Measurements from ENCODE around the gene BMAL1. TPM values are rescaled to one million over a fixed set of nuclear protein-coding genes. Genes with fewer than 3 reads are reported as not detected.

The BMAL1 gene
- total and polyA plus RNA-seq, 2 donors (not counting 3 experiments of a cell fraction or from before 2014, with no cell fraction given) = 5.8 to 10.1 TPM

GRCh38 chr11:13289081-13289480 lies 11.5 kb downstream of the BMAL1 start:
- no TSS peak for BruUV-seq (replicated peaks)
- ChIA-PET POLR2A (no interaction called here), CTCF (no interaction called here)
- Histone ChIP-seq H3K4me2 (ENCODE audit: insufficient read depth, low read length) (no peak overlapping the region), H3K4me1 (ENCODE audit: control insufficient read depth, extremely low read depth, insufficient read depth, low read length) (no peaks in the 10 kb centered on the region), H3K9ac (replicated peaks; ENCODE audit: extremely low read depth, insufficient read depth, low read length) (no peak overlapping the region), H3K9me1 (replicated peaks; ENCODE audit: control insufficient read depth, extremely low read depth, insufficient read depth, low read length) (no peaks in the 10 kb centered on the region), H3K36me3 (ENCODE audit: control insufficient read depth in 2 of 2, extremely low read depth in 1 of 2, insufficient read depth in 2 of 2, low read length in 2 of 2) (no peaks in the 10 kb centered on the region), H2AFZ (ENCODE audit: low read depth, low read length) (no peak overlapping the region), H3K79me2 (ENCODE audit: control insufficient read depth, insufficient read depth, low read length) (no peaks in the 10 kb centered on the region), H3K27me3 (ENCODE audit: control insufficient read depth in 2 of 2, insufficient read depth in 2 of 2, low read length in 2 of 2) (no peaks in the 10 kb centered on the region), H4K20me1 (replicated peaks; ENCODE audit: control insufficient read depth, extremely low read depth, insufficient read depth, low read length) (peaks cover 4% of the 10 kb centered on the region), H3K27ac (ENCODE audit: insufficient read depth, low read depth, low read length) (no peak overlapping the region), H3K9me3 (replicated peaks; ENCODE audit: control insufficient read depth, insufficient read depth, low read length) (no peaks in the 10 kb centered on the region), H3K4me3 (replicated peaks in 1 of 3; ENCODE audit: insufficient read depth in 1 of 3, low read depth in 1 of 3, low read length in 3 of 3) (no peak overlapping the region)
- no peak for DNase-seq (ENCODE audit: low read depth, low spot score)
- TF ChIP-seq CTCF (IDR thresholded peaks at IDR 0.05; ENCODE audit: extremely low read depth in 1 of 2, insufficient read depth in 1 of 2, low read depth in 1 of 2, low read length in 2 of 2) = no peak
- no peak for TF ChIP-seq JUN (IDR thresholded peaks at IDR 0.05; ENCODE audit: borderline replicate concordance, insufficient read depth, insufficient read length, low read depth)
- TF ChIP-seq EZH2 (IDR thresholded peaks at IDR 0.05; ENCODE audit: borderline replicate concordance, low read depth, low read length, severe bottlenecking) = no peak
- TF ChIP-seq GATA2 (IDR thresholded peaks at IDR 0.05; ENCODE audit: insufficient read depth, insufficient read length, low read depth, low read length) = no peak
- no peak for TF ChIP-seq FOS (IDR thresholded peaks at IDR 0.05; ENCODE audit: borderline replicate concordance, insufficient read depth, low read length)
- TF ChIP-seq POLR2AphosphoS5 (IDR thresholded peaks at IDR 0.05; ENCODE audit: insufficient read depth, low read depth, low read length) = no peak
- TF ChIP-seq POLR2A (IDR thresholded peaks at IDR 0.05; ENCODE audit: low read depth, low read length) = no peak
- TF ChIP-seq MAX (IDR thresholded peaks at IDR 0.05; ENCODE audit: insufficient read depth, insufficient read length) = no peak
- TF ChIP-seq MYC (IDR thresholded peaks at IDR 0.05; ENCODE audit: low read depth, low read length) = no peak
- dilution Hi-C loops (cut with MboI; ENCODE audit: extremely low pct_ligation_motif_present, low sequenced_read_pairs) (no loop called here), intact Hi-C loops (cut with micrococcal nuclease) (no loop called here)
- no peak for FAIRE-seq
